Calu3 (cell line): ENCODE data around the gene SLC4A4. TPM values are rescaled to one million over a fixed set of nuclear protein-coding genes. Genes with fewer than 3 reads are reported as not detected.

ENCODE experiments used
- Bru-seq: library from RNA; stranded (reverse); fragments of 400-500 nt; gene quantifications from one replicate; lab custom pipeline; 2021; lab: Mats Ljungman, UMichigan
- BruChase-seq, 2 experiments: library from RNA; stranded (reverse); fragments of 400-500 nt; gene quantifications; one replicate each; lab custom pipeline; 2021; lab: Mats Ljungman, UMichigan
- BruUV-seq: library from RNA; stranded (reverse); fragments of 400-500 nt; replicated peaks from 2 replicates; lab custom pipeline; 2021; lab: Mats Ljungman, UMichigan
- CTCF ChIA-PET: fragments of 300-600 bp; sonication (Branson Sonifier 250); formaldehyde crosslinking; loops from one replicate; lab custom pipeline; 2022; ENCODE audit warnings: antibody characterized with exemption; lab: Charles Lee
- DNase-seq: peaks from one replicate; pipeline ENCODE4 v3.0.0; 2022
- H3K27ac Mint-ChIP-seq: one replicate; pipeline ENCODE4 v1.8.0; 2022; ENCODE audit warnings: mixed read lengths; ENCODE audit not compliant: unreplicated experiment
- H3K27me3 Mint-ChIP-seq: one replicate; pipeline ENCODE4 v1.8.0; 2022; ENCODE audit warnings: mixed read lengths; ENCODE audit not compliant: unreplicated experiment
- H3K36me3 Mint-ChIP-seq: one replicate; pipeline ENCODE4 v1.8.0; 2022; ENCODE audit warnings: mild to moderate bottlenecking, moderate library complexity, mixed read lengths; ENCODE audit not compliant: insufficient read depth, unreplicated experiment
- H3K4me1 Mint-ChIP-seq: one replicate; pipeline ENCODE4 v1.8.0; 2022; ENCODE audit warnings: mild to moderate bottlenecking, low read depth, mixed read lengths; ENCODE audit not compliant: unreplicated experiment
- H3K4me3 Mint-ChIP-seq: one replicate; pipeline ENCODE4 v1.8.0; 2022; ENCODE audit warnings: mild to moderate bottlenecking, low read depth, moderate library complexity, mixed read lengths; ENCODE audit not compliant: unreplicated experiment
- H3K9me3 Mint-ChIP-seq: one replicate; pipeline ENCODE4 v1.8.0; 2022; ENCODE audit warnings: low read depth, mixed read lengths; ENCODE audit not compliant: unreplicated experiment
- CTCF ChIP-seq: fragments of 200-600 bp; IDR thresholded peaks from one replicate; pipeline ENCODE4 v1.8.0; 2022; ENCODE audit warnings: antibody characterized with exemption; ENCODE audit not compliant: unreplicated experiment
- intact Hi-C: fragments of 100-400 bp; cut with micrococcal nuclease; formaldehyde crosslinking; loops from one replicate; pipeline ENCODE4 v1.10.0; 2022; ENCODE audit not compliant: unreplicated experiment
- long read RNA-seq: library from polyadenylated mRNA; stranded (forward); transcript quantifications from one replicate; pipeline ENCODE4 v2.0.0, GENCODE V29; 2022
- total RNA-seq: library from RNA; stranded (reverse); gene quantifications from 2 replicates; pipeline ENCODE4 v1.2.3, GENCODE V29; 2022

Gene SLC4A4
- 14.6 TPM in 2 replicates for total RNA-seq
- Bru-seq, nascent RNA = percentile 60 among the genes with signal in this experiment
- BruChase-seq, experiment 1, labeled RNA remaining after a 6-hour chase = percentile 43 among the genes with signal in this experiment
- percentile 39 among the genes with signal in this experiment for BruChase-seq, experiment 2, labeled RNA remaining after a 2-hour chase
- long read RNA-seq, full-length matches to known transcripts = 4 of 9 reads
- long read RNA-seq, partial matches to known transcripts = 2 of 9 reads
- long read RNA-seq, other reads (novel, unspliced or antisense) = 3 of 9 reads

GRCh38 chr4:71338846-71339593 is at the start of gene SLC4A4:
Gene SLC4A4, plus strand, starts transcription at chr4:71339020.
- Mint-ChIP-seq H3K4me1 (peaks cover 27% of the 10 kb centered on the region), H3K27ac (no peak within 1 kb of the TSS), H3K36me3 (no peaks in the 10 kb centered on the region), H3K9me3 (peaks cover 2% of the 10 kb centered on the region), H3K4me3 (no peak within 1 kb of the TSS), H3K27me3 (no peaks in the 10 kb centered on the region)
- CTCF ChIA-PET = interaction anchor here (1.4 kb wide), 1 partner anchor 28 kb away, joined by 5 read pairs; no protein-coding TSS in a partner anchor
- no peak for DNase-seq
- intact Hi-C loops = no loop called here
- BruUV-seq = no TSS peak
- no peak for TF ChIP-seq CTCF

GRCh38 chr4:71290074-71290473 is 48.7 kb upstream of the SLC4A4 start:
- H3K9me3 Mint-ChIP-seq = no peaks in the 10 kb centered on the region
- no peak for DNase-seq
- H3K4me1 Mint-ChIP-seq = peaks cover 18% of the 10 kb centered on the region
- H3K4me3 Mint-ChIP-seq = peak overlapping the region; percentile 2
- H3K36me3 Mint-ChIP-seq = no peaks in the 10 kb centered on the region
- no peaks in the 10 kb centered on the region for H3K27me3 Mint-ChIP-seq
- no peak for TF ChIP-seq CTCF
- CTCF ChIA-PET = interaction anchor here (1.2 kb wide), 1 partner anchor 11 kb away, joined by 3 read pairs; no protein-coding TSS in a partner anchor
- no peak overlapping the region for H3K27ac Mint-ChIP-seq
- intact Hi-C loops = no loop called here
- no TSS peak for BruUV-seq

- Mint-ChIP-seq H3K27me3 (no peaks in the 10 kb centered on the region), H3K4me3 (peak overlapping the region; percentile 2), H3K36me3 (no peaks in the 10 kb centered on the region), H3K9me3 (no peaks in the 10 kb centered on the region), H3K27ac (no peak overlapping the region), H3K4me1 (peaks cover 18% of the 10 kb centered on the region)
- no peak for DNase-seq
- CTCF ChIA-PET = no interaction called here
- no peak for TF ChIP-seq CTCF
- no TSS peak for BruUV-seq
- intact Hi-C loops = no loop called here
Measured at GRCh38 chr4:71290476-71290875, 48.3 kb upstream of the SLC4A4 start.

- Mint-ChIP-seq H3K9me3 (no peaks in the 10 kb centered on the region), H3K4me3 (no peak overlapping the region), H3K27ac (no peak overlapping the region), H3K4me1 (peaks cover 18% of the 10 kb centered on the region), H3K27me3 (no peaks in the 10 kb centered on the region), H3K36me3 (no peaks in the 10 kb centered on the region)
- CTCF ChIA-PET = no interaction called here
- DNase-seq = no peak
- intact Hi-C loops = no loop called here
- TF ChIP-seq CTCF = no peak
- BruUV-seq = no TSS peak
Measured at GRCh38 chr4:71292228-71292627, 46.6 kb upstream of the SLC4A4 start.
